ENCODE results near the gene TRIP6.

DNA sequence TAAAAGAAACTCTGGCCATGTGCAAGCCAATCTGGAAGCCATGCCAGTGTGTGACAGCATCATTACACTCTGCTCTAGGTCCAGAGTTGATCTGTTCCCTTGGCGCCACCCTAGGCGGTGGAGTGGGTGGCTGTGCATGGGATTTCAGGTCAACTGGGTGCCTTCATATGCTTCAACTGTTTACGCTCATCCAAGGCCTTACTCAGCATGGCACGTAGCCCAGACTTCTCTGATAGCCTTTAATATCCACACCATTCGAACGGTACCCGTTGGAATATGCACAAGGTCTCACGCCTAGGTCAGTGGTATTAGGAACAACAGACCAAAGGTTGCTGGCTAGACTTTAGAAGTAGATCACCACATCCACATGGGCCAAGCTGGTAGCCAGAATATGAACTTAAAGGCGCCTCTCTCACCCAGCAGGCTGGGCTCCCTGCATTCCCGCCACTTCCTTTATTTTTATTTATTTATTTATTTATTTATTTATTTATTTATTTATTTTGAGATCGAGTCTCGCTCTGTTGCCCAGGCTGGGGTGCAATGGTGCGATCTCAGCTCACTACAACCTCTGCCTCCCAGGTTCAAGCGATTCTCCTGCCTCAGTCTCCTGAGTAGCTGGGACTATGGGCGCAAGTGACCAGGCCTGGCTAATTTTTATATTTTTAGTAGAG is 47.2 kb downstream of the TRIP6 start:
- no peak for TF ChIP-seq EZH2 (IDR thresholded peaks at IDR 0.05)
- TF ChIP-seq CTCF (IDR thresholded peaks at IDR 0.05): no peak
- no peak for TF ChIP-seq EZH2phosphoT487 (IDR thresholded peaks at IDR 0.05)

Data from neural progenitor cell (in vitro differentiated cells).